HEK293T (cell line): Measurements from ENCODE around the gene MAST4.

ENCODE experiments used
- CTCF ChIA-PET: fragments of 350-600 bp; formaldehyde crosslinking; extraction: SDS; loops from one replicate; lab custom pipeline; 2021; ENCODE audit warnings: antibody characterized with exemption, inconsistent platforms; lab: Yijun Ruan, JAX
- POLR2A ChIA-PET: fragments of 350-600 bp; formaldehyde crosslinking; extraction: SDS; loops from one replicate; lab custom pipeline; 2020; ENCODE audit warnings: antibody characterized with exemption, inconsistent platforms; lab: Yijun Ruan, JAX
- DNase-seq: peaks from one replicate; pipeline ENCODE4 v3.0.0; 2012; ENCODE audit warnings: mixed read lengths; ENCODE audit errors: extremely low spot score
- ARNT ChIP-seq: fragments of 450-650 bp; IDR thresholded peaks from 2 replicates; pipeline ENCODE4 v1.6.1; 2017; ENCODE audit warnings: mild to moderate bottlenecking
- BHLHE40 ChIP-seq: fragments of 450-650 bp; IDR thresholded peaks from 2 replicates; pipeline ENCODE4 v1.6.1; 2016; ENCODE audit warnings: mild to moderate bottlenecking, moderate library complexity, borderline replicate concordance
- CTBP1 ChIP-seq: fragments of 450-650 bp; IDR thresholded peaks from 2 replicates; pipeline ENCODE4 v1.6.1; 2016; ENCODE audit warnings: borderline replicate concordance
- ELF4 ChIP-seq: fragments of 450-650 bp; IDR thresholded peaks from 2 replicates; pipeline ENCODE4 v1.6.1; 2017; ENCODE audit warnings: antibody characterized with exemption
- FOXA1 ChIP-seq: fragments of 450-650 bp; IDR thresholded peaks from 2 replicates; pipeline ENCODE4 v1.6.1; 2016; ENCODE audit warnings: mild to moderate bottlenecking
- FOXK2 ChIP-seq: fragments of 450-650 bp; IDR thresholded peaks from 2 replicates; pipeline ENCODE4 v1.6.1; 2016; ENCODE audit warnings: mild to moderate bottlenecking
- FOXM1 ChIP-seq: fragments of 450-650 bp; IDR thresholded peaks from 2 replicates; pipeline ENCODE4 v1.6.1; 2017; ENCODE audit warnings: mild to moderate bottlenecking, borderline replicate concordance
- HDGF ChIP-seq: fragments of 450-650 bp; IDR thresholded peaks from 2 replicates; pipeline ENCODE4 v1.6.1; 2017; ENCODE audit warnings: antibody characterized with exemption, borderline replicate concordance
- L3MBTL2 ChIP-seq: fragments of 450-650 bp; conservative IDR thresholded peaks from 2 replicates; pipeline ENCODE4 v1.6.1; 2016; ENCODE audit warnings: mild to moderate bottlenecking
- LEF1 ChIP-seq: fragments of 450-650 bp; IDR thresholded peaks from 2 replicates; pipeline ENCODE4 v1.6.1; 2017; ENCODE audit warnings: mild to moderate bottlenecking, borderline replicate concordance
- NFRKB ChIP-seq: fragments of 450-650 bp; IDR thresholded peaks from 2 replicates; pipeline ENCODE4 v1.6.1; 2016; ENCODE audit warnings: mild to moderate bottlenecking, moderate library complexity
- PKNOX1 ChIP-seq: fragments of 450-650 bp; IDR thresholded peaks from 2 replicates; pipeline ENCODE4 v1.6.1; 2016
- SP1 ChIP-seq: fragments of 450-650 bp; IDR thresholded peaks from 2 replicates; pipeline ENCODE4 v1.6.1; 2017
- SUZ12 ChIP-seq: fragments of 450-650 bp; IDR thresholded peaks from 2 replicates; pipeline ENCODE4 v1.6.1; 2016; ENCODE audit warnings: mild to moderate bottlenecking
- TARDBP ChIP-seq: fragments of 450-650 bp; IDR thresholded peaks from 2 replicates; pipeline ENCODE4 v1.6.1; 2016
- ZNF384 ChIP-seq: fragments of 450-650 bp; IDR thresholded peaks from 2 replicates; pipeline ENCODE4 v1.6.1; 2016

Gene MAST4

GRCh38 chr5:66981266-66982055 lies 385.3 kb downstream of the MAST4 start:
- ChIA-PET CTCF (no interaction called here), POLR2A (no interaction called here)
- TF ChIP-seq FOXK2: no peak
- peak; percentile 41; the same call in 1 of the 2 replicates for TF ChIP-seq CTBP1
- TF ChIP-seq L3MBTL2: no peak
- no peak for DNase-seq

GRCh38 chr5:66982056-66982387 lies 385.8 kb downstream of the MAST4 start:
- no peak for DNase-seq
- ChIA-PET CTCF (no interaction called here), POLR2A (interaction anchor here (0.6 kb wide), 1 partner anchor 22 kb away, joined by 4 read pairs; no protein-coding TSS in a partner anchor)
- no peak for TF ChIP-seq FOXA1

- TF ChIP-seq CTBP1 (no peak), ZNF384 (no peak), SUZ12 (no peak), ELF4 (no peak), PKNOX1 (no peak), LEF1 (no peak), FOXK2 (no peak), HDGF (no peak), NFRKB (no peak), FOXA1 (no peak), L3MBTL2 (no peak), ARNT (no peak), SP1 (no peak), TARDBP (no peak), FOXM1 (no peak), BHLHE40 (no peak)
- CTCF ChIA-PET: no interaction called here
- DNase-seq: no peak
Measured at GRCh38 chr5:66982470-66982869, 386.3 kb downstream of the MAST4 start.

GRCh38 chr5:66985417-66985816 lies 389.2 kb downstream of the MAST4 start:
- POLR2A ChIA-PET: no interaction called here
- DNase-seq: no peak
- CTCF ChIA-PET: no interaction called here
- TF ChIP-seq ARNT (no peak), ZNF384 (no peak), PKNOX1 (no peak), FOXM1 (no peak), NFRKB (no peak), TARDBP (no peak), FOXA1 (no peak), LEF1 (no peak), HDGF (no peak), BHLHE40 (no peak), SP1 (no peak), L3MBTL2 (no peak), CTBP1 (no peak), SUZ12 (no peak), ELF4 (no peak), FOXK2 (no peak)

More at GRCh38 chr5:66982470-66982869, 386.3 kb downstream of the MAST4 start:
- POLR2A ChIA-PET: interaction anchor here (0.6 kb wide), 1 partner anchor 22 kb away, joined by 4 read pairs; no protein-coding TSS in a partner anchor

- ChIA-PET CTCF (interaction anchor here (0.6 kb wide), 1 partner anchor 105 kb away, joined by 3 read pairs; no protein-coding TSS in a partner anchor), POLR2A (no interaction called here)
- no peak for TF ChIP-seq L3MBTL2
- TF ChIP-seq BHLHE40: no peak
- no peak for TF ChIP-seq SP1
- no peak for TF ChIP-seq TARDBP
- TF ChIP-seq ELF4: no peak
- TF ChIP-seq PKNOX1: no peak
- no peak for TF ChIP-seq ARNT
- TF ChIP-seq NFRKB: no peak
- no peak for TF ChIP-seq HDGF
- no peak for TF ChIP-seq ZNF384
- TF ChIP-seq FOXK2: no peak
- TF ChIP-seq FOXM1: no peak
- TF ChIP-seq FOXA1: no peak
- no peak for TF ChIP-seq SUZ12
- no peak for TF ChIP-seq CTBP1
- TF ChIP-seq LEF1: no peak
- no peak for DNase-seq
Measured at GRCh38 chr5:66986009-66986408, 389.8 kb downstream of the MAST4 start.

- DNase-seq: no peak
- ChIA-PET POLR2A (no interaction called here), CTCF (interaction anchor here (0.6 to 0.8 kb wide), 3 partner anchors 18 to 117 kb away, joined by 3 to 7 read pairs (median 5); no protein-coding TSS in a partner anchor)
Measured at GRCh38 chr5:66986534-66986933, 390.3 kb downstream of the MAST4 start.

More at GRCh38 chr5:66986534-66986933, 390.3 kb downstream of the MAST4 start:
- TF ChIP-seq BHLHE40 (no peak), FOXM1 (no peak), LEF1 (no peak), SUZ12 (no peak), L3MBTL2 (no peak), ARNT (no peak), NFRKB (no peak), SP1 (no peak), HDGF (no peak), PKNOX1 (no peak), FOXK2 (no peak), ZNF384 (no peak), FOXA1 (no peak), CTBP1 (no peak), ELF4 (no peak), TARDBP (no peak)
